ENCODE results near the gene MAST4.
A peak's percentile ranks its signal among the peaks of the same experiment; 100 is the strongest.

The MAST4 gene

GRCh38 chr5:66697796-66698564 lies 101.8 kb downstream of the MAST4 start:
- no peak for DNase-seq (ENCODE audit: low spot score)

DNA sequence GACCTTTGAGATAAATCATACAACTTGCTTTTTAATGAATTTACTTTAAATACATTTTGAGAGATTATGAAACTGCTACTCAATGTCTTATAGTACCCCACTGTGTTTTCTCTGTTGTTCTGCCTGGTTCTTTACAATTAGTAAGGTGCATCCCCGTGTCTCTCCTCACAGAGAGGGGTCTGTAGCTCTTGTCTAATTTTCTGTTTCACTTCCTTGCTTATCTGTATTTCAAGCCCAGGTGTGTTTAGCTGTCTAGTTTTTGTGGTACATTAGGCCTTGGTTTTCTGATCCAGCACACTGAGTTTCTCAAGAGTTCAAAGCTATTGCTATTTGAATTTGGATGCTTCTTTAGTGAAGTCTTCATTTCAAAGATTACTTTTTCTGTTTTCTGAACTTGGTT lies 105.1 kb downstream of the MAST4 start:
- no peak for DNase-seq (ENCODE audit: low spot score)

DNA sequence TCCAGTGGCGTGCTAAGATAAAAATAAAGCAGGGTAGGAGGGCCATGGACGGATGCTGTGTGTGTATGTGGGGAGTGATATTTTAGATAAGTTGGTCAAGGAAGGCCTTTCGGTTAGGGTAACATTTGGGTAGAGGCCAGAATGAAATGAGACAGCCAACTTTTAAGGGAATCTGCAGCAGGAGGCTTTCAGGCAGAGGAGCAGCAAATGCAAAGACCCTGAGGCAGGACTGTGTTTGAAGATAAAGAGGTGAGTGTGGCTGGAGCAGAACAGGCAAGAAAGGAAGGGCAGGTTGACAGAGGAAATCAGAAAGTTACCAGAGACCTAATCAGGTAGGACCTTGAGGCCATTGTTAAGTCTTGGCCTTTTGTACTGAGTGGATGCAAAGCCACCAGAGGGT lies 106.2 kb downstream of the MAST4 start:
- no peak for DNase-seq (ENCODE audit: low spot score)

- no peak for DNase-seq (ENCODE audit: low spot score)
These were observed 108.7 kb downstream of the MAST4 start for GRCh38 chr5:66704790-66705425.

- no peak for DNase-seq (ENCODE audit: low spot score)
These were observed 112.2 kb downstream of the MAST4 start for GRCh38 chr5:66708368-66708767.

DNA sequence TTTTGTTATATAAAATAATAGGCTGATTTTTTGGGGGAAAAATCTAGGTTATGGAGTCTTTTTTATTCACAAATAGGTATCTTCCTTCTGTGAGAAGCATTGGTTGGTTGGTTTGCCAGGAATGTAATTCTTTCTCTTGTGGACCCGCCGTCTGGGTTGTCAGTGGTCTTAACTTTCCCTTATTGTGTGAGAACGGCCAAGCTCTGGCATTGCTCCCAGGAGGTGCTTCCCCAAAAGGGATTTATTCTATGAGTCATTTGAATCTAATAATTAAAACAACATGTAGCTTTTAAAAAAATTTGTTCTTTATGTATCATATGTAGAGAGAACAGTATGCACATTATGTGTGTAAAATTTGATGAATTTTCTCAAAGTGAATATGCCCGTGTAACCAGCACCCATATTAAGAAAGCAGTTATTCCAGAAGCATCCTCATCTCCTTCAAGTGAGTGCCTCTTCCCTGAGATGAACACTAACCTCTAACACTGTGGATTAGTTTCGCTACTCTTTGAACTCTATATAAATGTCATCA lies 114.4 kb downstream of the MAST4 start:
- no peak for DNase-seq (ENCODE audit: low spot score)

DNA sequence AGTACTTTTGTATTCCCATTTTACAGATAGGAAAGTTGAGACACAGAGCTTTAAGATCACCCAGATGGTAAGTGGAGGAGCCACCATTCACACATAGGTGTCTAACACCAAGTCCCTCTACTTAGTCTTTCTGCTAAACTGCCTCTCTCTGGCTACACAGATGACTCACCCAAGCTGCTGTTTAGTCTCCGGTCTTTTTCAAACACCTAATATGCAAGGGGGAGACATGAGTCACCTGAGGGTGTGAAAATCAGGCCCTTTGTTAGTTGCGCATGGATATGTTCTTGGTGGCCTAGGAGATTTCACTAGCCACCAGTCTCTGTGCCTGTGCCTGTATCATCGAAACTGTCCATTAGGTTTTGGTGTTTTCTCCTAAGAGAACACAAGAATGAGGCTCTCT lies 117.8 kb downstream of the MAST4 start:
- DNase-seq (ENCODE audit: low spot score) = no peak

GRCh38 chr5:66717455-66718373 lies 121.5 kb downstream of the MAST4 start:
- no peak for DNase-seq (ENCODE audit: low spot score)

DNA sequence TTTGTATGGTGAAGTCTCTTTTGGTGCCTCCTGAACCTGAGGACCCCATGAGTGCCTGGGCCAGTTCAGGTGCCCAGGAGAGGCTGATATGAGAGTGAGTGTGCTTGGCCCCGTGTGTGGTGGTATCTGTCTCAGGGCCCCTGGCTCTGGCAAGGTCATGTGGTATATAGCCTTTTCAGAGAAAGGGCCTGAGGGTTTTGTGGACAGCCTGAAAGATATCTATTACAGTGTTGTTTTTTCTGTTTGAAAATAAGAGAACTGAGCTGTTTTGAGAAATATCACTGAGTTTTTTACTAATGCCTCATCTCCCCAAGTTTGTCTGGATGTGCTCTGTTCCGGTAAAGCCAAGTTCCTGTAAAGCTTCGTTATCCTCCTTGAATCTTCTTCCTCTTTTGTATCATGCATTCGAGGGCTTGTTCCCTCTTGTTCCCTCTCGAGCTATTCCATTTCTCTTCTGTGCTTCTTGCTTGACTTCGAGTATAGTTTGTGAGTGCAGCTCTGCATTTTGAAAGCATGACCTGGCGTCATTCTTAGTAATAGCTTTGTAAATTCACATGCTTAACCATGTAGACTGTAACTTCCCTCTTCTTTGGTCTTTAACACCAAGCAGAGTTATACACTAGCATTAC lies 122.3 kb downstream of the MAST4 start:
- DNase-seq (ENCODE audit: low spot score) = no peak

DNA sequence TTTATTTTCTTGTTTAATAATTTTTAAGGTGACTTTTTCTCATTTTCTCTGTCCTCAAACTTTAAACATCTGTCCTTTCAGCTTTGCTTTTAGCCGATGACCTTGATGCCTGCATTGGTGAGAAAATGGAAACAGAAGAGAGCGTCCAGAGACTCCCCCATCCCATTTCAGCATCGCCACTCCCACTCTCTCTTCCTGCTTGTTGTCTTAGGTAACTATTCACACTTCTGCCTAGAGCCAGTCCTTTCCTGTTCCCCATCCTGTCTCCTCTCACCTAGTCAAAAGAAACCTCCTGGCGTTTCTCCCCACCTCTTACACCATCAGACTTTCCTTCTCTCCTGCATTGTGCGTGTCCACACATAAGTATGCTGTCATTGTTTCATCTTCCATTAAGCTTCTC lies 124.6 kb downstream of the MAST4 start:
- DNase-seq (ENCODE audit: low spot score) = no peak

- DNase-seq (ENCODE audit: low spot score) = no peak
These were observed 126.5 kb downstream of the MAST4 start for GRCh38 chr5:66722686-66723085.

- DNase-seq (ENCODE audit: low spot score) = no peak
These were observed 128.4 kb downstream of the MAST4 start for GRCh38 chr5:66724349-66725139.

GRCh38 chr5:66727630-66728029 lies 131.4 kb downstream of the MAST4 start:
- no peak for DNase-seq (ENCODE audit: low spot score)

- DNase-seq (ENCODE audit: low spot score) = no peak
These were observed 131.9 kb downstream of the MAST4 start for GRCh38 chr5:66728049-66728448.

GRCh38 chr5:66737096-66737495 lies 140.9 kb downstream of the MAST4 start:
- DNase-seq (ENCODE audit: low spot score) = no peak

- no peak for DNase-seq (ENCODE audit: low spot score)
These were observed 141.9 kb downstream of the MAST4 start for GRCh38 chr5:66738136-66738535.

GRCh38 chr5:66739021-66739420 lies 142.8 kb downstream of the MAST4 start:
- DNase-seq (ENCODE audit: low spot score) = no peak

DNA sequence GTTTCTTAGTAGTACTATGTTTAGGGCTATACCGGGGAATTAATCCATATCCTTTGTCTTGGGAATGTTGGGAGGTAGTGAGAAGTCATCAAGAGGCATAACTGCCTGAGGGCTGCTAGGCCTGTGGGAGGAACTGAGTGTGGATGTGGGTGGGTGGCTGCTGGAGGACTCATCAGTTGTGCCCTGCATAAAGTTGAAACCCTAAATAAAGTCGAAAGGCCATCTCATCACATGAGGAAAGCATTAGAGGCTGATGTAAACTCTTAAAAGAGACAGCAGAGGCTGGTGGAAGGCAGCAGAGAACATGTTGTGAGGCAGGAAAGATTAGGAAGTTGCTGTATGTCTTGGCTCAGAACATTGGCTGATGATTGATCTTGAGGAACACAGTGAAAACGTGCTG lies 143.8 kb downstream of the MAST4 start:
- no peak for DNase-seq (ENCODE audit: low spot score)

GRCh38 chr5:66741394-66741793 lies 145.2 kb downstream of the MAST4 start:
- no peak for DNase-seq (ENCODE audit: low spot score)

- peak; percentile 47 for DNase-seq (ENCODE audit: low spot score)
These were observed 146.1 kb downstream of the MAST4 start for GRCh38 chr5:66742083-66742895.

Measured in pons (tissue), 1 donor.